Measurements from ENCODE around the gene GALNT17.

DNA sequence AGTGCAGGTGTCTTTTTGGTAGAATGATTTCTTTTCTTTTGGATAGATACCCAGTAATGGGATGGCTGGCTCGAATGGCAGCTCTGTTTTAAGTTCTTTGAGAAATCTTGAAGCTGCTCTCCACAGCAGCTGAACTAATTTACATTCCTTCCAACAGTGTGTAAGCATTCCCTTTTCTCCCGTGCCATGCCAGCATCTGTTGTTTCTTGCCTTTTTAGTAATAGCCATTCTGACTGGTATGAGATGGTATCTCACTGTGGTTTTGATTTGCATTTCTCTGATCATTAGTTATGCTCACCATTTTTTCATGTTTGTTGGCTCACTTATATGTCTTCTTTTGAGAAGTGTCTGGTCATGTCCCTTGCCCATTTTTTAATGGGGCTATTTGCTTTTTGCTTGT is 486.3 kb downstream of the GALNT17 start:
- no peak for TF ChIP-seq CEBPB (IDR thresholded peaks at IDR 0.05)
- no peak for TF ChIP-seq TCF12 (IDR thresholded peaks at IDR 0.05; ENCODE audit: low read depth)
- no peak for TF ChIP-seq RAD21 (IDR thresholded peaks at IDR 0.05; ENCODE audit: low read depth)
- TF ChIP-seq ZBTB7A (IDR thresholded peaks at IDR 0.05; ENCODE audit: low read depth): no peak
- TF ChIP-seq EP300 (IDR thresholded peaks at IDR 0.05; ENCODE audit: borderline replicate concordance): no peak
- TF ChIP-seq, protein P1, sequence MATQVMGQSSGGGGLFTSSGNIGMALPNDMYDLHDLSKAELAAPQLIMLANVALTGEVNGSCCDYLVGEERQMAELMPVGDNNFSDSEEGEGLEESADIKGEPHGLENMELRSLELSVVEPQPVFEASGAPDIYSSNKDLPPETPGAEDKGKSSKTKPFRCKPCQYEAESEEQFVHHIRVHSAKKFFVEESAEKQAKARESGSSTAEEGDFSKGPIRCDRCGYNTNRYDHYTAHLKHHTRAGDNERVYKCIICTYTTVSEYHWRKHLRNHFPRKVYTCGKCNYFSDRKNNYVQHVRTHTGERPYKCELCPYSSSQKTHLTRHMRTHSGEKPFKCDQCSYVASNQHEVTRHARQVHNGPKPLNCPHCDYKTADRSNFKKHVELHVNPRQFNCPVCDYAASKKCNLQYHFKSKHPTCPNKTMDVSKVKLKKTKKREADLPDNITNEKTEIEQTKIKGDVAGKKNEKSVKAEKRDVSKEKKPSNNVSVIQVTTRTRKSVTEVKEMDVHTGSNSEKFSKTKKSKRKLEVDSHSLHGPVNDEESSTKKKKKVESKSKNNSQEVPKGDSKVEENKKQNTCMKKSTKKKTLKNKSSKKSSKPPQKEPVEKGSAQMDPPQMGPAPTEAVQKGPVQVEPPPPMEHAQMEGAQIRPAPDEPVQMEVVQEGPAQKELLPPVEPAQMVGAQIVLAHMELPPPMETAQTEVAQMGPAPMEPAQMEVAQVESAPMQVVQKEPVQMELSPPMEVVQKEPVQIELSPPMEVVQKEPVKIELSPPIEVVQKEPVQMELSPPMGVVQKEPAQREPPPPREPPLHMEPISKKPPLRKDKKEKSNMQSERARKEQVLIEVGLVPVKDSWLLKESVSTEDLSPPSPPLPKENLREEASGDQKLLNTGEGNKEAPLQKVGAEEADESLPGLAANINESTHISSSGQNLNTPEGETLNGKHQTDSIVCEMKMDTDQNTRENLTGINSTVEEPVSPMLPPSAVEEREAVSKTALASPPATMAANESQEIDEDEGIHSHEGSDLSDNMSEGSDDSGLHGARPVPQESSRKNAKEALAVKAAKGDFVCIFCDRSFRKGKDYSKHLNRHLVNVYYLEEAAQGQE (IDR thresholded peaks at IDR 0.05; ENCODE audit: low read depth): no peak
